Measurements from ENCODE around the gene SLC8B1.

- TF ChIP-seq CTCF (IDR thresholded peaks at IDR 0.05): no peak
- TF ChIP-seq EZH2 (IDR thresholded peaks at IDR 0.05): no peak
Observed at GRCh38 chr12:113370923-113371682, 36.2 kb upstream of the SLC8B1 start.
